ENCODE results near the gene RASAL3. TPM values are rescaled to one million over a fixed set of nuclear protein-coding genes. Genes with fewer than 3 reads are reported as not detected.

RASAL3 gene
- total and polyA plus RNA-seq, 11 donors = 0.42 to 9.1 (median 0.99) TPM

GRCh38 chr19:15498910-15499309 lies 34.6 kb upstream of the RASAL3 start:
- DNase-seq (no peak), ATAC-seq (no peak)
- Histone ChIP-seq H3K27ac (no peak overlapping the region), H3K4me3 (no peak overlapping the region), H3K36me3 (no peaks in the 10 kb centered on the region), H3K9me3 (peaks cover 0 to under 1% (median 0%) of the 10 kb centered on the region in 12 donors), H3K4me1 (no peaks in the 10 kb centered on the region), H3K27me3 (peaks cover 0 to 19% (median 0%) of the 10 kb centered on the region in 9 donors)
- intact Hi-C loops (cut with DNase I) = no loop called here
- 49 to 63% (median 60%) methylated on average over 6 of the region's 6 CpGs for WGBS, 4 donors
- no peak for TF ChIP-seq POLR2A (IDR thresholded peaks at IDR 0.05)
- no peak for TF ChIP-seq CTCF (IDR thresholded peaks at IDR 0.05)

- intact Hi-C loops (cut with DNase I) = no loop called here
- WGBS, 4 donors = 75 to 79% (median 77%) methylated on average over 10 of the region's 10 CpGs
- no peaks in the 10 kb centered on the region for H3K4me1 ChIP-seq
- ATAC-seq = no peak
- H3K4me3 ChIP-seq = no peak overlapping the region
- H3K36me3 ChIP-seq = no peaks in the 10 kb centered on the region
- no peak overlapping the region for H3K27ac ChIP-seq
- no peak for DNase-seq
- peaks cover 0 to 19% (median 0%) of the 10 kb centered on the region in 9 donors for H3K27me3 ChIP-seq
- peaks cover 0 to 4% (median 0%) of the 10 kb centered on the region in 12 donors for H3K9me3 ChIP-seq
- no peak for TF ChIP-seq POLR2A (IDR thresholded peaks at IDR 0.05)
- no peak for TF ChIP-seq CTCF (IDR thresholded peaks at IDR 0.05)
Observed at GRCh38 chr19:15498156-15498858, 34.0 kb upstream of the RASAL3 start.

GRCh38 chr19:15495151-15495550 lies 30.8 kb upstream of the RASAL3 start:
- Histone ChIP-seq H3K27me3 (peaks cover 0 to 8% (median 0%) of the 10 kb centered on the region in 9 donors), H3K4me1 (no peaks in the 10 kb centered on the region), H3K27ac (no peak overlapping the region), H3K4me3 (no peak overlapping the region), H3K9me3 (peaks cover 0 to 4% (median 0%) of the 10 kb centered on the region in 12 donors), H3K36me3 (no peaks in the 10 kb centered on the region)
- 67 to 83% (median 81%) methylated on average over 1 of the region's 1 CpG for WGBS, 4 donors
- intact Hi-C loops (cut with DNase I) = no loop called here
- TF ChIP-seq POLR2A (IDR thresholded peaks at IDR 0.05) (no peak), CTCF (IDR thresholded peaks at IDR 0.05) (no peak)
- no peak for DNase-seq
- ATAC-seq = no peak

GRCh38 chr19:15488489-15489226 lies 24.3 kb upstream of the RASAL3 start:
- Histone ChIP-seq H3K4me3 (no peak overlapping the region), H3K36me3 (no peaks in the 10 kb centered on the region), H3K9me3 (peaks cover 0 to 3% (median 0%) of the 10 kb centered on the region in 12 donors), H3K27ac (no peak overlapping the region), H3K27me3 (no peaks in the 10 kb centered on the region), H3K4me1 (no peaks in the 10 kb centered on the region)
- WGBS, 4 donors = 38 to 59% (median 49%) methylated on average over 13 of the region's 13 CpGs
- peak in 3 of 5 donors; percentile 43 to 73 (median 64) for DNase-seq
- intact Hi-C loops (cut with DNase I) = loop anchor here in 1 of 10 donors (10.0 kb wide), 1 partner anchor 66 kb away; no protein-coding TSS in a partner anchor
- ATAC-seq = peak in 3 of 4 donors; percentile 34 to 89 (median 73)
- TF ChIP-seq CTCF (IDR thresholded peaks at IDR 0.05) = no peak
- no peak for TF ChIP-seq POLR2A (IDR thresholded peaks at IDR 0.05)

All from heart left ventricle (tissue), 16 donors.